ENCODE data around the gene PFN2. TPM values are rescaled to one million over a fixed set of nuclear protein-coding genes. Genes with fewer than 3 reads are reported as not detected.

The PFN2 gene
- total and polyA plus RNA-seq, 10 donors, result 11.4 to 21.9 (median 17.8) TPM

DNA sequence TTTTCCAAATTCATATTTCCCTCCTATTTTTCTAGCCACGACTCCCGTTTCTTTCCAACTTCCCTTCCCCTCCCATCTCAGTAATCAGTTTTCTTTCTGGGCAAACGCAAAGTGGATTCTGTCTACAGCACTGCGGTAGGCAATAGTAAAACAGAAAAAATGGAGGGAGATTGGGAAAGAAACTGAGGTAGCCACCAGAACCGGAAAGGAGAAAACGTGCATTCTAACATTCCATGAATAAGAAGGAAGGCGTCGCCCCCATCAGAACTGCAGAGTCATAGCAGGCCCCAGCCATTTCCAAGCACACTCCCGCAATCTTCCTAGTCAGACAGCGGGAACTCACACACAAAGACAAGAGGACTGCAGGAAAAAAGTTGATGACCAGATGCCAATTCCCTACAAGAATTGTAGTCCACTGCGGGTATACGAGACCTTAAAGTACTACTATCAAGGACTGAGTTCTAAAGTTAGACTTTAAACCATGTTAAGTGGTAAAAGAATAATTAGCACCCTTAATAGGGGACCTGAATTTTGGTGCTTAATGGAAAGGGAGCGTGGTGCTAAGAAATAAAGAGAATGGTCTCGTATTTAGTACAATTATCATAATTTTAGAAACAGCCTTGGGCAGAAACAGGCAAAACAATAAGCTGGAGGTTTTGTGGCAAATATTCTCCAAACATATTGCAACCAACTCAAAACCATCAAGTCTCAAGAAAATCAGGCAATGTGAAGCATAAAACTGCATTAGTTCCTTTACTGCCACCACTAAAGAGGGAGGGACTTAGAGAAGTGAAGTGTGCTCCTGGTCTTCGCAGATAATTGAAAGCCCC, 1.4 kb downstream of the PFN2 start:
- Histone ChIP-seq H3K9me3 (no peaks in the 10 kb centered on the region), H3K27me3 (replicated peaks in 1 of 7) (peaks cover 0 to 51% (median 7%) of the 10 kb centered on the region in 7 donors), H3K4me1 (peaks cover 0 to 56% (median 27%) of the 10 kb centered on the region in 6 donors), H3K4me3 (peak overlapping the region; percentile 73 to 96 (median 86)), H3K36me3 (no peaks in the 10 kb centered on the region), H3K27ac (peak overlapping the region in 7 of 8 donors; percentile 33 to 87 (median 81))
- whole genome bisulfite sequencing, 5 donors, result 43 to 66% (median 57%) methylated on average over 15 of the region's 15 CpGs
- TF ChIP-seq POLR2A (IDR thresholded peaks at IDR 0.05), result no peak
- TF ChIP-seq POLR2AphosphoS5 (IDR thresholded peaks at IDR 0.05), result no peak
- TF ChIP-seq, protein P1, sequence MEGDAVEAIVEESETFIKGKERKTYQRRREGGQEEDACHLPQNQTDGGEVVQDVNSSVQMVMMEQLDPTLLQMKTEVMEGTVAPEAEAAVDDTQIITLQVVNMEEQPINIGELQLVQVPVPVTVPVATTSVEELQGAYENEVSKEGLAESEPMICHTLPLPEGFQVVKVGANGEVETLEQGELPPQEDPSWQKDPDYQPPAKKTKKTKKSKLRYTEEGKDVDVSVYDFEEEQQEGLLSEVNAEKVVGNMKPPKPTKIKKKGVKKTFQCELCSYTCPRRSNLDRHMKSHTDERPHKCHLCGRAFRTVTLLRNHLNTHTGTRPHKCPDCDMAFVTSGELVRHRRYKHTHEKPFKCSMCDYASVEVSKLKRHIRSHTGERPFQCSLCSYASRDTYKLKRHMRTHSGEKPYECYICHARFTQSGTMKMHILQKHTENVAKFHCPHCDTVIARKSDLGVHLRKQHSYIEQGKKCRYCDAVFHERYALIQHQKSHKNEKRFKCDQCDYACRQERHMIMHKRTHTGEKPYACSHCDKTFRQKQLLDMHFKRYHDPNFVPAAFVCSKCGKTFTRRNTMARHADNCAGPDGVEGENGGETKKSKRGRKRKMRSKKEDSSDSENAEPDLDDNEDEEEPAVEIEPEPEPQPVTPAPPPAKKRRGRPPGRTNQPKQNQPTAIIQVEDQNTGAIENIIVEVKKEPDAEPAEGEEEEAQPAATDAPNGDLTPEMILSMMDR (IDR thresholded peaks at IDR 0.05 in 8 of 11, conservative IDR thresholded peaks at IDR 0.05 in 3 of 11), result no peak
- DNase-seq, result no peak
- intact Hi-C loops (cut with DNase I; ENCODE audit: low total_unique reads), result loop anchor here (10.0 kb wide), 1 partner anchor 215 kb away; no protein-coding TSS in a partner anchor

DNA sequence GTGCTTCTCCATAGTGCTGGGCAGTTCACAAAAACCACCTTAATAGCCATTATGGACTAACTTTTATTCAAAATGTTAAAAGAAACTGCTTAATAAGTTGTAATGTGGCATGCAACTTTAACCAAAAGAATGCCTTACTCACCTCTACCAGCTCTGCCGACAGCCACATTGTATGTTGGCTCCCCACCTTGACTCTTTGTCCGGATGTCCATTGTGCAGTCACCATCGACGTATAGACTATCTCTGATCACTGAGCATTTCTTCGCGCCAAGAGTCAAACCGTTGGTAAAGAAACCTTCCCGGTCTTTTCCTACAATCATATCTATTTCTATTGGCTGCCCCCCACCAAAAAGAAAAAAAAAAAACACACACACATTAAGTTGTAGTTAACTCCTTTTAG, 2.5 kb downstream of the PFN2 start:
- no peaks in the 10 kb centered on the region for H3K9me3 ChIP-seq
- no peak overlapping the region for H3K27ac ChIP-seq
- TF ChIP-seq POLR2A (IDR thresholded peaks at IDR 0.05) (no peak), POLR2AphosphoS5 (IDR thresholded peaks at IDR 0.05) (no peak)
- TF ChIP-seq, protein P1 (IDR thresholded peaks at IDR 0.05 in 8 of 11, conservative IDR thresholded peaks at IDR 0.05 in 3 of 11), result no peak
- H3K27me3 ChIP-seq (replicated peaks in 1 of 7), result peaks cover 0 to 42% (median 7%) of the 10 kb centered on the region in 7 donors
- H3K36me3 ChIP-seq, result peaks cover 0 to 9% (median 0%) of the 10 kb centered on the region in 6 donors
- no peak overlapping the region for H3K4me3 ChIP-seq
- intact Hi-C loops (cut with DNase I; ENCODE audit: low total_unique reads), result loop anchor here (10.0 kb wide), 1 partner anchor 217 kb away; no protein-coding TSS in a partner anchor
- no peak for DNase-seq
- H3K4me1 ChIP-seq, result peaks cover 0 to 56% (median 29%) of the 10 kb centered on the region in 6 donors
- 84 to 92% (median 85%) methylated on average over 8 of the region's 8 CpGs for WGBS, 5 donors

DNA sequence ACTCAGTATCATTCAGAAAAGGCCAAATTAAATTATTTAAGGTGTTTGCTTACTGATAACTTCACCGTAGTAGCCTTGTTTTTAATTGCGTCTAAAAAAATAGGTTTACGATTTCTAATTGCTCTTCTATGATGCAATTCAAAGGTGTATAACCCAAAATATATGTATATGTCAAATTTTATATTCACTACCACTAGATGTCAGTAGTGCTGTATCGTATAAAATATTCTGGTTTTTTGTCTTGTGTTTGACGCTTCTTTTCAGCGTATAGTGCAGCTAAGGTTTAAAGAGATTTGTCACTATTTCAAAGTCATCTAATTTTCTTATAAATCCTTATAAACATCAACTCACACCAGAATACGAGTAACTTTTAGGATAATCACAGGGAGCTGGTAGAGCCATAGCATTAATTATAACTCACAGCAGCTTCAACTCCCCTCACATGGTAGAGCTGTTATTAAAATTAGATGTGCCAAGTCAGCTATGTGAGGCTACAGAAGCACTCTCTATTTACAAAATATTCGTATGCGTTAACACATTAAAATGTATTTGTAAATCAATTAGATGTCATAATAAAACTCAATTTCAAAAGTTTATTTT, 3.5 kb downstream of the PFN2 start:
- 31 to 39% (median 33%) methylated on average over 9 of the region's 9 CpGs for WGBS, 5 donors
- no peak overlapping the region for H3K4me3 ChIP-seq
- H3K36me3 ChIP-seq, result peaks cover 0 to 18% (median 0%) of the 10 kb centered on the region in 6 donors
- TF ChIP-seq POLR2A (IDR thresholded peaks at IDR 0.05) (no peak), POLR2AphosphoS5 (IDR thresholded peaks at IDR 0.05) (no peak)
- TF ChIP-seq, protein P1 (IDR thresholded peaks at IDR 0.05 in 8 of 11, conservative IDR thresholded peaks at IDR 0.05 in 3 of 11), result peak in 10 of 11 experiments; percentile 8 to 59 (median 44)
- no peak for DNase-seq
- intact Hi-C loops (cut with DNase I; ENCODE audit: low total_unique reads), result loop anchor here (10.0 kb wide), 1 partner anchor 218 kb away; no protein-coding TSS in a partner anchor
- H3K4me1 ChIP-seq, result peaks cover 0 to 56% (median 28%) of the 10 kb centered on the region in 6 donors
- peaks cover 0 to 32% (median 7%) of the 10 kb centered on the region in 7 donors for H3K27me3 ChIP-seq (replicated peaks in 1 of 7)
- no peak overlapping the region for H3K27ac ChIP-seq
- H3K9me3 ChIP-seq, result no peaks in the 10 kb centered on the region

DNA sequence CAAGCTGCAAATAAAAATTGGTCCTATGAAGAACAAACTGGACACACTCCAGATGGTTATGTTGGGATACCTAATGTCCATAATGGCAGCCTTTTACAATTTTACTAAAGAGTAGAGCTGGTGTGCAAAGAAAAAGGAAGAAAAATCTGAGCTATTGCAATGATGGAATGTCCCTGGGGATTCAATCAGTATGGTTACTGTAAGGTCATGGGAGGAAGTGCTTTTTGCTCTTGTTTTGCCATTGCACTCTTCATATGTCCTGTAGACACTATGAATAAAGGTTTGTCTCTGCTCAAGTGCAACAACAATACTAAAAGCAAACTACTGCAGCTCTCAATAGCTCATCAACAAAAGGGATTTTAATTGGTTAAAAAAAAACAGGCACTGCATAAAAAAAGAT, 5.4 kb downstream of the PFN2 start:
- peaks cover 0 to 13% (median 0%) of the 10 kb centered on the region in 7 donors for H3K27me3 ChIP-seq (replicated peaks in 1 of 7)
- H3K9me3 ChIP-seq, result no peaks in the 10 kb centered on the region
- intact Hi-C loops (cut with DNase I; ENCODE audit: low total_unique reads), result loop anchor here (10.0 kb wide), 1 partner anchor 220 kb away; no protein-coding TSS in a partner anchor
- no peak for DNase-seq
- peaks cover 0 to 29% (median 0%) of the 10 kb centered on the region in 6 donors for H3K36me3 ChIP-seq
- no peak overlapping the region for H3K27ac ChIP-seq
- H3K4me1 ChIP-seq, result peaks cover 0 to 41% (median 15%) of the 10 kb centered on the region in 6 donors
- TF ChIP-seq POLR2AphosphoS5 (IDR thresholded peaks at IDR 0.05), result no peak
- no peak for TF ChIP-seq POLR2A (IDR thresholded peaks at IDR 0.05)
- TF ChIP-seq, protein P1 (IDR thresholded peaks at IDR 0.05 in 8 of 11, conservative IDR thresholded peaks at IDR 0.05 in 3 of 11), result no peak
- H3K4me3 ChIP-seq, result no peak overlapping the region
